ENCODE data around the gene CDC42EP2.
A peak's percentile ranks its signal among the peaks of the same experiment; 100 is the strongest.

The CDC42EP2 gene

DNA sequence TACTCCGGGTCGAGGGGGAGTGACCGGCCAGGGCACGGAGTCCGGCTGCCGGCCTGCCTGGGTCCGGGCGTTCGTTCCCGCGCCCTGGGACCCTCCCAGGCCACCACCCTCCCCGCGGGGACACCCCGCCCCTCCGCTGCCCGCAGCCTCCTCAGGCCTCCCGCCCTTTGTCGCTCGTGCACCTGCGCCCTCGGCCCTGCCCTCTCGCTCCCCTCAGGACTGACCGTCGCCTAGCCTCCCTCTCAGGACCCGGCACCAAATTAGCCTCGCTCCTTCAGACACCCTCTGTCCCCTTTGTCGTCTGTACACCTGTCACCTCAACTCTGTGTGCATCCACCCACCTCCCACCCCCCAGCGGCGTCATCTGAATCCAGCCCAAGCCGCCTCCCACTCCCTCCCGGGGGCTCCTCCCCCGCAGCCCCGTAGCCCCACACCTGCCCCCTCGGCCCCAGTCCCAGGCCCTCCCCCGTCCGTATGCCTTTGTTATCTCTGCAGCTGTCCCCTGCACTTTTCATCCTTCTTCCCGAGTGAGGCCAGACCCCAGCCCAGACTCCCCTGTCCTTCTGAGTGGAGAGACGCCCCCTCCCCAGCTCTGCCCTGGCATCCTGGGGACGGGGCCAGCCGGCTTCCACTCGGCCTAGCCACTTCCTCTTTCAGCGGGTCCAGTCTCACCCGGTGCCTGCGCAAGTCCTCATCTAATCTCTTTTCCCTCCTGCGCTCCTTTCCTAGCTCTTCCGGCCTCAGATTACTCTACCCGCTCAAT lies 40.5 kb downstream of the CDC42EP2 start:
- Histone ChIP-seq H3K23ac (ENCODE audit: low read length in 2 of 2) (peak overlapping the region in 1 of 2 experiments; percentile 74), H3K9ac (ENCODE audit: low read length) (peak overlapping the region; percentile 55), H2BK15ac (ENCODE audit: low read depth, poor library complexity, severe bottlenecking) (peak overlapping the region; percentile 0), H2BK120ac (ENCODE audit: low read depth, low read length) (no peak overlapping the region), H4K8ac (ENCODE audit: low read length) (no peak overlapping the region), H3K4me3 (ENCODE audit: insufficient read depth in 1 of 2, low read depth in 1 of 2, low read length in 2 of 2) (peak overlapping the region; percentile 72 to 77), H2BK12ac (ENCODE audit: low read length in 2 of 2) (no peak overlapping the region), H2AFZ (ENCODE audit: low read depth, low read length) (no peak overlapping the region), H3K27me3 (ENCODE audit: control insufficient read depth in 1 of 2, insufficient read depth in 1 of 2, low read length in 2 of 2) (peaks cover 21 to 25% of the 10 kb centered on the region in 2 experiments), H3K27ac (ENCODE audit: low read length, poor library complexity, severe bottlenecking) (no peak overlapping the region), H3K4me2 (ENCODE audit: low read length, poor library complexity, severe bottlenecking) (peak overlapping the region; percentile 58), H2AK5ac (ENCODE audit: low read length, severe bottlenecking) (no peak overlapping the region), H4K91ac (ENCODE audit: low read length) (no peak overlapping the region), H3K79me1 (replicated peaks; ENCODE audit: low read length, poor library complexity, severe bottlenecking) (peaks cover 2% of the 10 kb centered on the region), H3K14ac (ENCODE audit: low read length in 2 of 2) (no peak overlapping the region), H3K9me3 (ENCODE audit: control insufficient read depth, low read length) (no peaks in the 10 kb centered on the region), H3K4me1 (ENCODE audit: control insufficient read depth, insufficient read depth, low read depth, low read length) (peaks cover 16% of the 10 kb centered on the region), H2BK5ac (ENCODE audit: low read depth, low read length, poor library complexity, severe bottlenecking) (no peak overlapping the region), H3K36me3 (ENCODE audit: control insufficient read depth in 1 of 2, insufficient read depth in 2 of 2, low read depth in 1 of 2, low read length in 2 of 2) (peaks cover 29 to 34% of the 10 kb centered on the region in 2 experiments), H3K18ac (ENCODE audit: low read depth in 1 of 2, low read length in 2 of 2) (no peak overlapping the region), H3K4ac (ENCODE audit: low read depth in 1 of 2, low read length in 2 of 2) (no peak overlapping the region)
- WGBS, result under 1% methylated on average over 47 of the region's 47 CpGs
- DNase-seq, result no peak

DNA sequence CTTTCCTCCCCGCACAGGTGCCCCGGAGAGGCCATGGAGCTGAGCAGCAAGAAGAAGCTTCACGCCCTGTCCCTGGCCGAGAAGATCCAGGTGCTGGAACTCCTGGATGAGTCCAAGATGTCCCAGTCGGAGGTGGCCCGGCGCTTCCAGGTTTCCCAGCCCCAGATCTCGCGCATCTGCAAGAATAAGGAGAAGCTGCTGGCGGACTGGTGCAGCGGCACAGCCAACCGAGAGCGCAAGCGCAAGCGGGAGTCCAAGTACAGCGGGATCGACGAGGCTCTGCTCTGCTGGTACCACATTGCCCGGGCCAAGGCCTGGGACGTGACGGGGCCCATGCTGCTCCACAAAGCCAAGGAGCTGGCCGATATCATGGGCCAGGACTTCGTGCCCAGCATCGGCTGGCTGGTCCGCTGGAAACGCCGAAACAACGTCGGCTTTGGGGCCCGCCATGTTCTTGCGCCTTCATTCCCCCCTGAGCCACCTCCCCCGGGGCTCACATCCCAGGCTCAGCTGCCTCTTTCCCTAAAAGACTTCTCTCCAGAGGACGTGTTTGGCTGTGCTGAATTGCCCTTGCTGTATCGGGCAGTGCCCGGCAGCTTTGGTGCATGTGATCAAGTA lies 41.2 kb downstream of the CDC42EP2 start:
- Histone ChIP-seq H3K23ac (ENCODE audit: low read length in 2 of 2) (peak overlapping the region in 1 of 2 experiments; percentile 74), H3K4me1 (ENCODE audit: control insufficient read depth, insufficient read depth, low read depth, low read length) (peaks cover 16% of the 10 kb centered on the region), H3K9me3 (ENCODE audit: control insufficient read depth, low read length) (no peaks in the 10 kb centered on the region), H3K79me1 (replicated peaks; ENCODE audit: low read length, poor library complexity, severe bottlenecking) (peaks cover 2% of the 10 kb centered on the region), H3K18ac (ENCODE audit: low read depth in 1 of 2, low read length in 2 of 2) (no peak overlapping the region), H2BK12ac (ENCODE audit: low read length in 2 of 2) (no peak overlapping the region), H3K4ac (ENCODE audit: low read depth in 1 of 2, low read length in 2 of 2) (no peak overlapping the region), H3K27ac (ENCODE audit: low read length, poor library complexity, severe bottlenecking) (no peak overlapping the region), H2BK120ac (ENCODE audit: low read depth, low read length) (no peak overlapping the region), H2AFZ (ENCODE audit: low read depth, low read length) (no peak overlapping the region), H4K8ac (ENCODE audit: low read length) (no peak overlapping the region), H3K27me3 (ENCODE audit: control insufficient read depth in 1 of 2, insufficient read depth in 1 of 2, low read length in 2 of 2) (peaks cover 21 to 25% of the 10 kb centered on the region in 2 experiments), H3K36me3 (ENCODE audit: control insufficient read depth in 1 of 2, insufficient read depth in 2 of 2, low read depth in 1 of 2, low read length in 2 of 2) (peaks cover 23 to 27% of the 10 kb centered on the region in 2 experiments), H2AK5ac (ENCODE audit: low read length, severe bottlenecking) (no peak overlapping the region), H3K14ac (ENCODE audit: low read length in 2 of 2) (no peak overlapping the region), H3K9ac (ENCODE audit: low read length) (peak overlapping the region; percentile 55), H4K91ac (ENCODE audit: low read length) (no peak overlapping the region), H2BK5ac (ENCODE audit: low read depth, low read length, poor library complexity, severe bottlenecking) (no peak overlapping the region), H3K4me3 (ENCODE audit: insufficient read depth in 1 of 2, low read depth in 1 of 2, low read length in 2 of 2) (peak overlapping the region in 1 of 2 experiments; percentile 77), H3K4me2 (ENCODE audit: low read length, poor library complexity, severe bottlenecking) (no peak overlapping the region), H2BK15ac (ENCODE audit: low read depth, poor library complexity, severe bottlenecking) (no peak overlapping the region)
- 31% methylated on average over 35 of the region's 35 CpGs for WGBS
- DNase-seq, result peak; percentile 50

DNA sequence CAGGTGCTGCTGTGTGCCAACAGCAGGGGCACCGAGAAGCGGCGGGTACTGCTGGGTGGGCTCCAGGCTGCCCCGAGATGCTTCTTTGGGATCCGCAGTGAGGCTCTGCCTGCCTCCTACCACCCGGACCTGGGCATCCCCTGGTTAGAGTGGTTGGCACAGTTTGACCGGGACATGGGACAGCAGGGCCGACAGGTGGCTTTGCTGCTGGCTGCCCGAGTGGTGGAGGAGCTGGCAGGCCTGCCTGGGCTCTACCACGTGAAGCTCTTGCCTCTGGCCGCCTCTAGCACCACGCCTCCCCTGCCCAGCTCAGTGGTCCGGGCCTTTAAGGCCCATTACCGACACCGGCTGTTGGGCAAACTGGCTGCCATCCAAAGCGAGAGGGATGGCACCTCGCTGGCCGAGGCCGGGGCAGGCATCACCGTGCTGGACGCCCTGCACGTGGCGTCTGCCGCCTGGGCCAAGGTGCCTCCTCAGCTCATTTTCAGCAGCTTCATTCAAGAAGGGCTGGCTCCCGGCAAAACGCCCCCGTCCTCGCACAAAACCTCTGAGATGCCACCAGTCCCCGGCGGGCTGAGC lies 41.8 kb downstream of the CDC42EP2 start:
- H3K9me3 ChIP-seq (ENCODE audit: control insufficient read depth, low read length), result no peaks in the 10 kb centered on the region
- H2BK12ac ChIP-seq (ENCODE audit: low read length in 2 of 2), result no peak overlapping the region
- WGBS, result 88% methylated on average over 30 of the region's 30 CpGs

DNA sequence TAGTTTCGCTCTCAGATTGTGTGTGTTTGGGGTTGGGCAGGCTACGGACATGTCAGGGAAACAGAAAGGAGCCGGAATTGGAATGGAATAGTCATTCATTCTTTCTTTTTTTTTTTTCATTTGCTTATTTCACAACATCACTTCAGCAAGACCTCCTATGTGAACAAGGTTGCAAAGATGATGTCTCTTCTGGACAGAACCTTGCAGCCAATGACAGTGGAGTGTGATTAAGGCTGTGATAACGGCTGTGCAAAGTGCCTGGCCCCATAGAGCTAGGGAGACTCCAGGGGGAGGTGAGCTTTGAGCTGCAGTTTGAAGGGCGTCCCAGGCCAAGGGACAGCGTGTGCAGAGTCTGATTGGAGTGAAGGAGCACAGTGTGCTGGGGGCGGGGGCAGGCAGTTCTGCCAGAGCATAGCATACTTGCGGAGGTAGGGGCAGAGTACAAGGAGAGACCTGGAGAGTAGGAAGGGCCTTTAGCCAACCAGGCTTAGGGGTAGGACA lies 43.2 kb downstream of the CDC42EP2 start:
- Histone ChIP-seq H4K8ac (ENCODE audit: low read length) (no peak overlapping the region), H3K27me3 (ENCODE audit: control insufficient read depth in 1 of 2, insufficient read depth in 1 of 2, low read length in 2 of 2) (peaks cover 21 to 25% of the 10 kb centered on the region in 2 experiments), H3K4me3 (ENCODE audit: insufficient read depth in 1 of 2, low read depth in 1 of 2, low read length in 2 of 2) (no peak overlapping the region), H3K4me2 (ENCODE audit: low read length, poor library complexity, severe bottlenecking) (no peak overlapping the region), H3K4ac (ENCODE audit: low read depth in 1 of 2, low read length in 2 of 2) (no peak overlapping the region), H2AFZ (ENCODE audit: low read depth, low read length) (no peak overlapping the region), H3K23ac (ENCODE audit: low read length in 2 of 2) (no peak overlapping the region), H3K9ac (ENCODE audit: low read length) (no peak overlapping the region), H2AK5ac (ENCODE audit: low read length, severe bottlenecking) (no peak overlapping the region), H2BK120ac (ENCODE audit: low read depth, low read length) (no peak overlapping the region), H2BK15ac (ENCODE audit: low read depth, poor library complexity, severe bottlenecking) (no peak overlapping the region), H3K18ac (ENCODE audit: low read depth in 1 of 2, low read length in 2 of 2) (no peak overlapping the region), H3K79me1 (replicated peaks; ENCODE audit: low read length, poor library complexity, severe bottlenecking) (no peaks in the 10 kb centered on the region), H3K4me1 (ENCODE audit: control insufficient read depth, insufficient read depth, low read depth, low read length) (peaks cover 16% of the 10 kb centered on the region), H3K14ac (ENCODE audit: low read length in 2 of 2) (no peak overlapping the region), H3K27ac (ENCODE audit: low read length, poor library complexity, severe bottlenecking) (no peak overlapping the region), H3K9me3 (ENCODE audit: control insufficient read depth, low read length) (no peaks in the 10 kb centered on the region), H2BK5ac (ENCODE audit: low read depth, low read length, poor library complexity, severe bottlenecking) (no peak overlapping the region), H4K91ac (ENCODE audit: low read length) (no peak overlapping the region), H3K36me3 (ENCODE audit: control insufficient read depth in 1 of 2, insufficient read depth in 2 of 2, low read depth in 1 of 2, low read length in 2 of 2) (peaks cover 7 to 8% of the 10 kb centered on the region in 2 experiments), H2BK12ac (ENCODE audit: low read length in 2 of 2) (no peak overlapping the region)
- 83% methylated on average over 5 of the region's 8 CpGs for WGBS
- peak; percentile 33 for DNase-seq

More for the DNA sequence above, 41.8 kb downstream of the CDC42EP2 start:
- Histone ChIP-seq H3K14ac (ENCODE audit: low read length in 2 of 2) (no peak overlapping the region), H4K8ac (ENCODE audit: low read length) (no peak overlapping the region), H3K4ac (ENCODE audit: low read depth in 1 of 2, low read length in 2 of 2) (no peak overlapping the region), H2AK5ac (ENCODE audit: low read length, severe bottlenecking) (no peak overlapping the region), H3K36me3 (ENCODE audit: control insufficient read depth in 1 of 2, insufficient read depth in 2 of 2, low read depth in 1 of 2, low read length in 2 of 2) (peaks cover 21% of the 10 kb centered on the region in 2 experiments), H2BK15ac (ENCODE audit: low read depth, poor library complexity, severe bottlenecking) (no peak overlapping the region), H3K27ac (ENCODE audit: low read length, poor library complexity, severe bottlenecking) (no peak overlapping the region), H3K9ac (ENCODE audit: low read length) (no peak overlapping the region), H3K4me3 (ENCODE audit: insufficient read depth in 1 of 2, low read depth in 1 of 2, low read length in 2 of 2) (peak overlapping the region in 1 of 2 experiments; percentile 77), H2BK120ac (ENCODE audit: low read depth, low read length) (no peak overlapping the region), H4K91ac (ENCODE audit: low read length) (no peak overlapping the region), H2BK5ac (ENCODE audit: low read depth, low read length, poor library complexity, severe bottlenecking) (no peak overlapping the region), H3K4me1 (ENCODE audit: control insufficient read depth, insufficient read depth, low read depth, low read length) (peaks cover 16% of the 10 kb centered on the region), H3K4me2 (ENCODE audit: low read length, poor library complexity, severe bottlenecking) (no peak overlapping the region), H3K23ac (ENCODE audit: low read length in 2 of 2) (no peak overlapping the region), H2AFZ (ENCODE audit: low read depth, low read length) (no peak overlapping the region), H3K27me3 (ENCODE audit: control insufficient read depth in 1 of 2, insufficient read depth in 1 of 2, low read length in 2 of 2) (peaks cover 21 to 25% of the 10 kb centered on the region in 2 experiments), H3K79me1 (replicated peaks; ENCODE audit: low read length, poor library complexity, severe bottlenecking) (peaks cover under 1% of the 10 kb centered on the region), H3K18ac (ENCODE audit: low read depth in 1 of 2, low read length in 2 of 2) (no peak overlapping the region)
- DNase-seq, result no peak

Data from mesenchymal stem cell (in vitro differentiated cells and primary cell).